HG03378 (cell line): ENCODE measurements around the gene BTN3A1.
A peak's percentile ranks its signal among the peaks of the same experiment; 100 is the strongest.
"Not testable (repeated sequence)": the region's sequence is repeated elsewhere in the genome, so short reads cannot be mapped to it uniquely, and the experiment has no call there.

Source experiments
- ATAC-seq: cut with Tn5 transposase; IDR thresholded peaks from one replicate; pipeline ENCODE4 v1.9.1; 2021; ENCODE audit warnings: mild to moderate bottlenecking, moderate library complexity; ENCODE audit not compliant: unreplicated experiment

Gene BTN3A1

DNA sequence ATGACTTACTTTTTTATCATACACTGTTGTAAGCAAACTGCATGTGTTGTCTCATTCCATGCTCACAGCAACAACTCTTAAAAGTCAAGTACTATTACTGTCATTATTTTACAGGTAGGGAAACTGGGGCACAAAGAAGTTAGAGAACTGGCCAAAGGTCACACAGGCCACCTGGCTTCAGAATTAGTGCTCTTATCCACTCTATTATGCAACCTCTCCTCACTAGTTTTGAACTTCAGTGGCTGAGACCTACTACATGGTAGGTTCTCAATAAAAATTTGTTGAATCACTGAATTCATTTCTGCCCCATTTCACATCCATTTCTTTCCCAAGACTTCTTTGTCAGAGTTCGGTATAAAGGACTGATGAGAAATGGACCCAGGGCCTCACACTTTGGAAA lies 35.9 kb downstream of the BTN3A1 start:
- no peak for ATAC-seq

DNA sequence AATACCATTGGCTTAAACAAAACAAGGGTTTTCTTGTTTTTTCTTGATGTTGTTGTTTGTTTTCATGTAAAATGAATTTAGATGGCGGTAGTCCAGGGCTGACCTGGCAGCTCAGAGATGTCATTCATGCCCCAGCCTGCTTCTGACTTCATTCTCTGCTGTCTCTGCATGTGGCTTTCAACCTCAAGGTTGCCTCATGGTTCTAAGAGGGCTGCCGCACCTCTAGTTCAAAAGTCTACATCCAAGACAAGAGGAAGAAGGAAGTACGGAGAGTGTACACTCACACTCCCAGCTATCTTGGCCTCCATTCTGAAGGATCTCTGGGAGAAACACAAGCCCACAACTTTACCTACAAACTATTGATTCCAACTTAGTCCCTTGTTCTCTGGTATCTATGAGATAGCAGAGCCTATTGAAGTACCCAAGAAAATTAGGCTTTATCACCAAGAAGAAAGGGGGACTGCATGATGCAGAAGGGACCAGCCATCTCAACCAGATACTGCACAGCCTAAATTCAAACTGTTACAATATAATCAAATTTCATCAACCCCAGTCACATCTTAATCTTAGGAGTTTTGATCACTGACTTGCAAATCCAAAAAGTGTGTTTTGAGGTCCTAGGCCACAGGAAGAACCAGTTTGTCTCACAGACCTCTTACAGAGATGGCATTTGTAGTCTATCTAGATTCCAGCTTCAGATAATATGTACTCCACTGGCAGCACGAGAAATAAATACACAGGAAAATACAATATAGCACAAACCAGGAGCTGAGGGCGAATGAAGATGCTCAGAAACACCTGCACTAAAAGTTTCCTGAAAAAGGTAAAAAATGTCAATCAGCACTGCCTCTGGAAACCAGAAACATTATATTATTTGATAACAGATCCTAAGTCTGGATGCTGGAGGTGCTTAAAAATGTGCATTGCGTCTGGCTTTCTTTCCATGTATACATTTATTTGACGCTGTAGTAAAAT lies 37.4 kb downstream of the BTN3A1 start:
- ATAC-seq, result no peak

DNA sequence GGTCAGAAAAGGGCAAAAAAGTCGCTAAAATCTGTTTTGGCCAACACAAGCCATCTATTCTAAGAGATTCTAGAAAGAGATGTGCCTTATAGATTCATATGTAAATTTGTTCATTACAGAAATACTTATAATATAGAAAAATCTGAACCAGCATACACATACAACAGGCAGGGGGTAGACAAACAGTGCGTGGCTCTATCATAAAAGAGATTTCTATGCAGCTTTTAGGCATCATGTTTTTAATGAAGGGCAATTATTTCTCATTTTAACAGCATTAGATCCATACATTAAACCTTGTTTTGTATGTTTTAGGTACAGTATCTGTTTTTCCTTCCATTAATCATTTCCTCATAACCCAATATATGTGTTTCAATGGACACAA lies 38.9 kb downstream of the BTN3A1 start:
- no peak for ATAC-seq

DNA sequence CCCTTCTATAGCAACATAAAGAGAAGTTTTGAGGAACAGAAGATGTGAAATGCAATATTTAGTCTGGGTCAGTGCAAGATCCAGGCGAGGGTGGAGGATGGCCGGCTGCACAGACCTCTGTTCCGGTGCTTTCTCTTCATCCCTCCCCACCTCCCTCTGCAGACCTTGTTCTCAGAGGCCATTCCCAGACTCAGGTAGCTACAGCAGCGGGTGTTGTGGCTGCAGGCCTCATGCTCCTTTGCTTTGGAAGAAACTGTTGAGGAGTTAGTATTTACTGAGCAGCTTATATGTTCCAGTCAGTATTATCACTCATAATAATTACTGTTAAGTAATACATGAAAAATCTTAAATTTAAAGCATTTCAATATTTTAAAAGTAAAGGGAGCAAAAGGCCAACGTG lies 39.9 kb downstream of the BTN3A1 start:
- ATAC-seq, result no peak

DNA sequence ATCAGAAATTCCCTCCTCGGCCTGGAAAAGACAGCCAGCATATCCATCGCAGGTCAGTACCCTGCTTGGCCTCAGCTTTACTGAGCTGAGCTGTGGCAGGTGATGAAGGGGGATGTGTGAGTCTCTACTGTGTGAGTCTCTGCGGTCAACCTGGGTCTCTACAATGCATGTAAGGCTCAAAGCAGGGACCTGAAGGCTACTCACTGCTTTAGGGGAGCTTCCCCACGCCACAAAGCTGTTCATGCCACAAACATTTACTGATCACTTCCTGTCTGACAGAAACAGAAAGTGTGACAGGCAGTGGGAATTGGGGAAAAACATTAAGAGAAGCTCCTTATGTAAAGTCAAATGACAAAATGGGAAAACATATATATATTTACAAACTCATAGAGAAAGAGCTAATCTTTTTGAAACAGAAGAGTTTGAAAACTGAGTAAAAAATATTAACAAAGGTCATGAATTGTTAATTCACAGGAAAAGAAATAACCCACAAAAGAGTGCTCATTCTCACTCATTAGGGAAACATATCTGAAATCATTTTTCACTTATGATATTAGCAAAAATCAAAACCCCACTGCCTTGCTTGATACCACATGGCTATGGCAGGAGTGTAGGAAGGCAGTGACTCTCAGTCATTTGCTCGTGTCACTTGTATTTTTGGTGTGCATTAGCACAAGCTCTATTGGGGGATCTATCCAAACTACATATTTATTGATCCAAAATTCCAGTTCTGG lies 44.0 kb downstream of the BTN3A1 start:
- ATAC-seq, result peak; percentile 70

DNA sequence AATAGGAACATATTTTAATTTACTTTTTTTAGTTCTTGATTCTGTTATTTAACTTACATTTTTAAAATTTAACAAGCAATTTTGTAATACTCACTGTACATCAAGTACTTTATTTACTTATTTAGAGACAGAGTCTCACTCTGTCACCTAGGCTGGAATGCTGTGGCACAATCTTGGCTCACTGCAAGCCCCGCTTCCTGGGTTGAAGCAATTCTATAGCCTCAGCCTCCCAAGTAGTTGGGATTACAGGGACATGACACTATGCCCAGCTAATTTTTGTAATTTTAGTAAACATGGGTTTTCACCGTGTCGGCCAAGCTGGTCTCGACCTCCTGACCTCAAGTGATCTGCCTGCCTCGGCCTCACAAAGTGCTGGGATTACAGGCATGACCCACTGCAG lies 45.2 kb downstream of the BTN3A1 start:
- no peak for ATAC-seq

DNA sequence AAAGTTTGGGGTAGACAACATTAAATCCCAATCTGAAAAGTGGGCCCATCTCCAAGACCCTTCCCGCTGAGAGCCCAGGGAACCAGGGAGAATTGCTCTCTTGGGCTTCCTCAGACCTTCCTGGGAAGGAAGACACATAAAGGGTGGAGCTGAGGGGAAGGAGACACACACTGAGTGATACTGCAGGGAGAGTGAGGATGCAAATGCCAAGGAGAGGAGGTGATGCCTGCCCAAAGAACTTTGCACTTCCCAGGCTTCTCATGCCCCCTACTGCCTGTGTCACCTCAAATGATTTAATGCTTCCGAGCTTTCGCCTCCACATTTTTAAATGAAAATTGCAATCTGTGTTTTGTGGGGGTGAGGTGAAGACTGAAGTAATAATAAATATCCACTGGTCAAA lies 48.2 kb downstream of the BTN3A1 start:
- no peak for ATAC-seq

DNA sequence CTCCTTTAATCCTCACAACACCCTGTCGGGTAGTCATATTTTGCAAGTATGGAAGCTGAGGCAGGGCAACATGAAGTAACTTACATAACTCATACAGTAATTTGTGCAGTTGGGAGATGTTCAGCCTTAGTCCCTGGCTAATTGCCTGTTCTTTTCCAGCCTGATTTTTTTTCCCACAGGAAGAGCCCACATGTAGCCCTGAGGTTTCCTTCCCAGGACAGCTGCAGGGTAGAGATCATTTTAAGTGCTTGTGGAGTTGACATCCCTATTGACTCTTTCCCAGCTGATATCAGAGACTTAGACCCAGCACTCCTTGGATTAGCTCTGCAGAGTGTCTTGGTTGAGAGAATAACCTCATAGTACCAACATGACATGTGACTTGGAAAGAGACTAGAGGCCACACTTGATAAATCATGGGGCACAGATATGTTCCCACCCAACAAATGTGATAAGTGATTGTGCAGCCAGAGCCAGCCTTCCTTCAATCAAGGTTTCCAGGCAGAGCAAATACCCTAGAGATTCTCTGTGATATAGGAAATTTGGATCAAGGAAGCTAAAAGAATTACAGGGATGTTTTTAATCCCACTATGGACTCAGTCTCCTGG lies 50.7 kb downstream of the BTN3A1 start:
- no peak for ATAC-seq

DNA sequence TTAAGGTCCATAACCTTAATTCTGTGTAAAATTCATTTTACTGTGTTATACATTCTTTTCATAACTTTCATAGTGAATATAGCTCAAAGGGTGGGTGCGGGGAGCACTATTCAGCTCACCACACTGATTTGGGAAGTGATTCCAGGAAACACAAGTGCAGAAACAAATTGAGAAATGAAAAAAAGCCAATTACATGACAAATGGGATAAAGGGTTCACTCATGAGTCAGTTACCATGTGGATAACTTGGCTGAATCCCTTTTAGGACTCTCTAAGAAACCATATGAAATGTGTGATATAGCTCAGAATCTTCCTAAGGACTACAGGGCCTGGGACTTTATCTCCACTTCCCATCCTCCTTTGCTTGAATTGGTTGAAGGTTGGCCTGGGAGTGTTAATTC lies 52.6 kb downstream of the BTN3A1 start:
- no peak for ATAC-seq

DNA sequence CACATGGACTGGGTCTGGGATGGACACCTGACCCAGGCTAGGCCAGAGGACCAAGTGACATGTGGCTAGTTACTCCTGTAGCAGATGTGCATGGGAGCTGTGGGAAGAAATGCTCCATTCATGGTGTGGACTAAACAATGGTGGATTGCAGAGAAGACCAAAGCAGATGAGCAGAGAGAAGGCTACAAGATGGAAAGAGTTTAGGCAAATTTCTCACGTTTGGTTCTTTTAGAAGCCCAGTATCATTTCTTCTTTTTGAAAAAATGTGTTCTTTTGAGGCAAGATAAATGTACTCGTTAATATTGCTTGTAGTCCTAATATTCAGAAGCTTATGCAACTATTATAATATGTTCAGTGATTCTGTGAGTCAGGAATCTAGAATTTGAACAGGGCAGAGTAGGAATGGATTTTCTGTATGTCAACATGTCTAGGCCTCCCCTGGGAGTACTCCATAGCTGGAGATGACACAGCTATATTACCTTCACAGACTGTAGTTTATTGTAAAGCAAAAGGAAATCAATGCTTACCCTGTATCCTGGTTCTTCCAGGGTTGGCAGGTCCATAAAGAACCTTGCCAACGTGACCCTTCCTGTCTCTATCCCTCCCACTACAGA lies 53.4 kb downstream of the BTN3A1 start:
- ATAC-seq, result no peak

DNA sequence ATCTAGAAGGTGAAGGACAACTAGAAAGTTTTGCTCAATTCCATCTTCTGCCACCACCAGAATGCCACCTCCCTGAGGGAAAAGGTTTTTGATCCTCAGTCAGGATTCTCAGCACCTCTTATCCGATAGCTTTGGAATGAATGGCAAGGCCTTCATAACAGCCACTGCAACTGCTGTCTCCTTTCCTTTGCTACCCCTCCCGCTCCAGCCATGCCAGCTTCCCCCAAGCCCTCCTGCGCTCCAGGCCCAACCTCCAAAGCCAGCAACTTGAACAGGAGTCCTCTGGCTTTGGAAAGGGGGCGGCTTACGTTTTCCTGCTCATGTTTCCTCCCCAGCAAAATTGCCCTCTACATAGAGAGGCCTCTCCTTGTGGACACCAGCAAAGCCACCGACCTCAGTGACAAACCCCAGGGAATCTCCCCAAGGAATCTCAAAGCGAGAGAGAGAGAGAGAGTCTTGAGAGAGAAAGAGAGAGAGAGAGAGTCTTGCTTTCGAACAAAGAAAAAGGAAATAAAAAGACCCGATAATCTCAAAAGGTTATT lies 55.3 kb downstream of the BTN3A1 start:
- peak; percentile 18 for ATAC-seq

DNA sequence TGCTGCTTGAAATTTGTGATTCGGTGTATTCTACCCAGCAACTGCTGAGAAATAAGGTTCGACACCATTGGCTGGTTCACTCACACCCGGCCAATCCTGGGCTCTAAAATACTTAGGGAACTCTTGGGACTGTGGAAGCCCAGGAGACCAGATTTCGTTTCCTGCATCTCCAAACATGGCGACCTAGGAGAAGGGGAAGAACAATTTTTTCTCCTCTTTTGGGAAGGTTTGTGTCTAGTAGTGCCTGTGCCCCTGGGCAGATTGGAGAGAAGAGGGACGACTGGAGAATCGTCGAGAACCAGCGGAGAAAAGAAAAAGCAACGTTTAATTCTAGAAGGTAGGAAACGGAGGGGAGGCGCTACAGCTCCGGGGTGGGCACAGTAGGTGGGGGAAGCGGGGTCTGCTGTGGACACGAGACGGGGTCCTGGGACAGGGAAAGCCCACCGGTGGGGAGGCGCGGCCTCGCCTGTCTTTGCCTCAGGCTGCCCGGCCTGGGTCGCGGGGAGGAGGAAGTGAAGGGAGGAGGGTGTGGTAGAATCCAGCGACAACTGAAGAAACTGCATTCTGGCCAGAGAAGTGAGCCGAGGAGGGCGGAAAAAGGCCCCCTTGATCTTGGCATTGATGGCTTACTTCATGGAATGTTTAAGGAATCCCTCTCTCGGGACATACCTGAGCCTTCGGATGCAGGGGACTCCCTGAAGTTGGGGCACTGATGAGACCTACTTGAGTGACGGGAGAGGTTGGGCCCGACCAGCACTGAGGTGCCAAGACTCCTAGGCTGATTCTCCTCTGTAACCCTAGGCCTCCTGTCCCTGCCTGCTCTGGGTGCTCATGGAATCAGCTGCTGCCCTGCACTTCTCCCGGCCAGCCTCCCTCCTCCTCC lies 56.0 kb downstream of the BTN3A1 start, which contains the start of gene BTN2A1:
BTN2A1 (plus strand) TSS at position 150 of the 883 bp plus-strand sequence; CDS start at position 832, 682 bp downstream.
- peak; percentile 90 for ATAC-seq

DNA sequence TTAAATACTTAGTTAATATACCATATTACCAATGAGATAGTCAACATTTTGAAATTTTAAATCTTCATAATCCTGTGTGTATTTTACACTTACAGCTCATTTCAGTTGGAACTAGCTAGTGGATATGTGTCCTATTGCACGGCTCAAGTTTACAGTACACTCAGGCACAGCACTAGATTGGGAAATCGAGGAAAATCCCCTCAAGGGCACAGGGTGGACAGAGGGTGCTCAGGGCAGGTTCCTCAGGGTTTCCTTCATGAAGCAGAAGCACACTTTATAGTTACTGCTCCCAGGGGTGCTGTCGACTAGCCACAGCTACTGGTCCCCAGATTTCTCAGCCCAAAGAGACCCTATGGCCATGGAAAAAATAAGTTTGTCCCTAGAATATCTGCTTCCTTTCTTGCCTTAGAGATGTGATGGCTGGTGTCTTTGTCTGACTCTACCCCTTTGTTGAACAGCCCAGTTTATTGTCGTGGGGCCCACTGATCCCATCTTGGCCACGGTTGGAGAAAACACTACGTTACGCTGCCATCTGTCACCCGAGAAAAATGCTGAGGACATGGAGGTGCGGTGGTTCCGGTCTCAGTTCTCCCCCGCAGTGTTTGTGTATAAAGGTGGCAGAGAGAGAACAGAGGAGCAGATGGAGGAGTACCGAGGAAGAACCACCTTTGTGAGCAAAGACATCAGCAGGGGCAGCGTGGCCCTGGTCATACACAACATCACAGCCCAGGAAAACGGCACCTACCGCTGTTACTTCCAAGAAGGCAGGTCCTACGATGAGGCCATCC lies 57.1 kb downstream of the BTN3A1 start:
- ATAC-seq, result no peak

DNA sequence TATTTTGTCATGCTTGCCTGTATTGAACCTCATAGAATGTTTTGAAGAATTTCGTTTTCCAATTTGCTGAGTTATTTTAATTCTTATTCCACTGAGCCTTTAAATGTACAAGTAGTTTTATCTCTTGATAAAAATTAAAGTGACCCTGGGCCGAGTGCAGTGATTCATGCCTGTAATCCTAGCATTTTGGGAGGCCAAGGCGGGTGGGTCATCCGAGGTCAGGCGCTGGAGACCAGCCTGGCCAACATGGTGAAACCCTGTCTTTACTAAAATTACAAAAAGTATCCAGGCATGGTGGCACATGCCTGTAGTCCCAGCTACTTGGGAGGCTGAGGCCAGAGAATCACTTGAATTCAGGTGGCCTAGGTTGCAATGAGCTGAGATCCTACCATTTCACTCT lies 59.3 kb downstream of the BTN3A1 start:
- ATAC-seq, result not testable (repeated sequence)

DNA sequence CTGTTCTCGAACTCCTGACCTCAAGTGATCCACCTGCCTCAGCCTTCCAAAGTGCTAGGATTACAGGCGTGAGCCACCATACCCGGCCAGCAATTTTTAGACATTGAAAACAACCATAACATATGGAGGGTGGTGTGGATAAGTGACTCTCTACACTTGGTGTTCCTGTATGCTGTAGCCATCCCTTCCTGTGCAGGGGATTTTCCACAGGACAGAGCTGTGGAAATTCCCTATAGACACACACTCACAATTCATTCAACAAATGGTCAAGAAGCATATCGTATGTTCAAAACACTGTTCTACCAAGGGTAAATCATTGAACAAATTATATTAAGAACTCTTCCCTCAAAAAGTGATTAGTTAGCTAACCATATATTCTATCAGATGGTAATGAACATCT lies 61.9 kb downstream of the BTN3A1 start:
- ATAC-seq, result no peak

DNA sequence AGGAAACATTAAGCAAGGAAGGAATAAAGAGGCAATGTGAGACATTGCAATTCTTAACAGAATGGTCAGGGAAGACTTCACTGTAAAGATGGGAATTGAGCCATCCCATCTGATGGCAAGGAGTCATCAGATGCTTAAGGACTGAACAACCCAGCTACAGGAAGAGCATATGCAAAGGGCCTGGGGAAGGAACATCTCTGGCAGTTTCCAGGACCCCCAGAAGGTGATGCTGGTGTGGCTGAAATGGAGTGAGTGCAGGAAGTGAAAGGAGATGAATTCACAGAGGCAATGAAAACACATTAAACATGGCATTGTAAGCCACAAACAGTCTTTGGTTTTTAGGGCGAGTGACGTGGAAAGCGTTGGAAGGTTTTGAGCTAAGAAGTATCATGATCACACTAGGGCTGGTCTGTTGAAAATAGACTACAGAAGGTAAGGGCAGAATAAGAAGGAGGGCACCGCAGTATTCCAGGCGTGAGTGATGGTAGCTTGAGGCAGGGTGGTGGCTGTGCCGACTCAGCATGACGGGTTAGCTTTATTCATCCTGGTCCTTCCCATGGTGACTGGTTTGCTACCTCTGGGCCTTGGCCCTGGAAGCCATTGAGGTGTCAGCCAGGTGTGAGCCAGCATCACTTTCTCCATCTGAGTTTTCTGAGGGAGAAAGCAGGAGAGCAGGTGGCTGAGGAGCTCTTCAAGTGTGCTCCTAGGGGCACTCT lies 62.5 kb downstream of the BTN3A1 start:
- ATAC-seq, result no peak
